GM19455 (cell line): ENCODE results near the gene CHST3.
"Not testable (repeated sequence)": the region's sequence is repeated elsewhere in the genome, so short reads cannot be mapped to it uniquely, and the experiment has no call there.

Experiments used
- ATAC-seq: cut with Tn5 transposase; IDR thresholded peaks from one replicate; pipeline ENCODE4 v1.9.1; 2021; ENCODE audit not compliant: unreplicated experiment

Gene CHST3

GRCh38 chr10:72027498-72027897 lies 63.3 kb downstream of the CHST3 start:
- ATAC-seq = no peak

GRCh38 chr10:72029414-72029813 lies 65.2 kb downstream of the CHST3 start:
- ATAC-seq = no peak

GRCh38 chr10:72030762-72031543 lies 66.8 kb downstream of the CHST3 start:
- no peak for ATAC-seq

DNA sequence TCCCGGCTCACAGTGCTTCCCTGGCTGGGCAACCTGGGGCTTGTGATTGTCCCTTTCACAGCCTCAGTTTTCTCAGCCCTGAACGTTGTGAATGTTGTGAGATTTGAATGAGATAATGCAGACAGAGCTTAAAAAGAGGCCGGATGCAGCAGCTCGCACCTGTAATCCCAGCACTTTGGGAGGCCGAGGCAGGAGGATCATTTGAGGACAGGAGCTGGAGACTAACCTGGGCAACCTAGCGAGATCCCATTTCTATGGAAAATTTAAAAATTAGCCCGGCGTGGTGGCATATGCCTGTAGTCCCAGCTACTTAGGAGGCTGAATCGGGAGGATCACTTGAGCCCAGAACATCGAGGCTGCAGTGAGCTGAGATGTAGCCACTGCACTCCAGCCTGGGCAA lies 67.5 kb downstream of the CHST3 start:
- ATAC-seq = no peak

GRCh38 chr10:72032409-72033162 lies 68.4 kb downstream of the CHST3 start:
- ATAC-seq = not testable (repeated sequence)

GRCh38 chr10:72034040-72034499 lies 69.9 kb downstream of the CHST3 start:
- no peak for ATAC-seq

- ATAC-seq = no peak
Measured at GRCh38 chr10:72034761-72035160, 70.6 kb downstream of the CHST3 start.

DNA sequence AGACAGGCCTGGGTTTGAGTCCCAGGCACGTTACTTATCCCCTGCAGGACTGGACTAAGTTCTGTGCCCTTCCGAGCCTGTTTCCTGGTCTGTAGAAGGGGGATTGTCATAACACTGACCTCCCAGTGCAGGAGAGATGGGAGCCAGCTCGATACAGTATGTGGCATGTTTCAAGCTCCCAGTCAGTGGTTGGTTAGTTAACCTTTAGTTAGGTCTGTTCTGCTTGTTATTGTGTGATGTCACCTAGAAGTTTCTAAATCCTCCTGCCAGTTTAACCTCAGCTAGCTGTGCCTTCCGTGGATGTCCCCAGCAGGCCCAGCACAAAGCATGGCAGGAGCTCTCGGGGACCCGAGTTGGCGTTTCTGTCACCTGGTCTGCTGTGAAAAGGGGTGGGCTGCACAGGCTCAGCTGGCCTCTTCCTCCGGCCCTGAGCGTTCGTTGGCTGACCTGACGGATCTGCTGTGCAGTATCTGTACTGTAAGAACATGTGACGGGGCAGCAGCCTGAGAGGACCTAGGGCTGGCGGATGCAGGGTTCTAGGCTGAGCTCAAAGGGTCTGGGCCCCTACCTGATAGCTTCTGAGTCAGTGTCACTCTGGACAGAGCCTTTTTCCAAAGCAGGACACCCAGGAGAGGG lies 71.2 kb downstream of the CHST3 start:
- no peak for ATAC-seq

DNA sequence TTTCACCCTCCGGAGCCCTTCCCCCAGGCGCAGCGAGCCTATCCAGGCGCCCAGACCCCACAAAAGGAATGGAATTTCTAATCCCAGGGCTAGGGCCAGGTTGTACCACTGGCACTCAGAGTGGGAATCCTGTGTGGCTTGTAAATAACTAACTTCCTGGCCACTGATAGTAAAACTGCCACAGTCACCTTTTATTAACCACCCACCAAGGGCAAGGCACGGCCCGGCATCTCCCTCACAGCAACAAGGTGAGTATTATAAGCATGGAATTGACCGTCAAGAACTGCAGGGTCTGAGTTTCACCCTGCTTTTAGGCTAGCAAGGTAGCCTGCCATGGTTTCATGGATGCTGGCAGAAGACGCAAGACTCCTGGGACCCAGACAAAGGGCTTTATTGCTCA lies 73.1 kb downstream of the CHST3 start:
- ATAC-seq = no peak

DNA sequence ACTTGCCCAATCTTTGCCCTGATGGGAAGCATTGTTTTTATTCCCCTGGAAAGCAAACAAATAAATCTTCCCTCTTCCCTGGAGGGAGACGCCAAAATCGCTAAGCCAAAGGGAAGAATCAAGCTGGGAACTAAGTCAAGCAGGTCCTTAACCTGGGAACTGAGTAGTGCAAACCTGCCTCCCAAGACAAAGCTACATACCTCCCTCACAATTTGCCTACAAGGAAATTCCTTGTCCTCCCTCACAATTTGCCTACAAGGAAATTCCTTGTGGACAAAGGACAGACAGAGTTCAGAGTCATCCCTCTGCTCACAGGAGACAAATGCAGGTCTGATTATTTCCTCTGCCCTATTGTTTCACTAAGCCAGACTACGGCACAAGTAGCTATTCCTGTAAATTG lies 73.6 kb downstream of the CHST3 start:
- ATAC-seq = no peak

- no peak for ATAC-seq
Measured at GRCh38 chr10:72038458-72039001, 74.3 kb downstream of the CHST3 start.

- ATAC-seq = no peak
Measured at GRCh38 chr10:72039377-72039776, 75.2 kb downstream of the CHST3 start.

GRCh38 chr10:72041491-72041890 lies 77.3 kb downstream of the CHST3 start:
- no peak for ATAC-seq

DNA sequence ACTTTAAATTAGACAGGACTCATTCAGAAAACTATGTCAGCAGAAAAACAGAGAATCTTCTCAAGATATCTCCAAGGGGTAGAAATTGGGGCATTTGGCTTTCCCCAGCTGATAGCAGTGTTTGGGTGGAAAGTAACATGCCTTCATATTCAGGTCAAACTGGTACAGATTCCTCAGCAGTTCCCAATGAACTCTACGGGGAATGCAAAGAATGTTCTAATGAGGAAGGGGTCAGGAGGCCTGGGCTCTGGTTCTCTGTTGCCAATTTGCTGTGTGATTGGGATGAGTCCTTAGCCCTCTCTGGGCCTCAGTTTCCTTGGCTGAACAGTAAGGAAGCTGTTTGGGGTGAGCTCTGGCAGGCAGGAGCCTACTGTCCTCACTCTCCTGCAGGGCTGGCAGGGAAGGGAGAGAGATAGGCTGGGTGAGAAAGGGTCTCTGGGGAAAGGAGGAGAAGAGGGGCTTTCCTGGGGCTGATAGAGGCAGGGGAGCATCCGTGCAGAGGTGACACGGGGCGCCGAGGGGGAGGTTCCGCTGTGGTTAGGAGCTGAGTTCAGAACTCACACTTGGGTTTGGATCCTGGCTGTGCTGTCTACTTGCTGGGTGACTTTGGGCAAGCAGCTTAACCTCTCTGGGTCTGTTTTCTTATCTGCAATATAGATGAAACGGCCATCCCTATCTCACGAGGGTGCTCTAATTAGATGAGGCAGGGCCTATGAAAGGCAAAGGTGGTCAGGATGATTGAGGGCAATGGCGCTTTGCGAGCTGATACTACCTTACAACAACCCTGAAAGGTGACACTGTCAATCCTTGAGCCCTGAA lies 79.0 kb downstream of the CHST3 start:
- no peak for ATAC-seq

- ATAC-seq = no peak
Measured at GRCh38 chr10:72044417-72045041, 80.3 kb downstream of the CHST3 start.

DNA sequence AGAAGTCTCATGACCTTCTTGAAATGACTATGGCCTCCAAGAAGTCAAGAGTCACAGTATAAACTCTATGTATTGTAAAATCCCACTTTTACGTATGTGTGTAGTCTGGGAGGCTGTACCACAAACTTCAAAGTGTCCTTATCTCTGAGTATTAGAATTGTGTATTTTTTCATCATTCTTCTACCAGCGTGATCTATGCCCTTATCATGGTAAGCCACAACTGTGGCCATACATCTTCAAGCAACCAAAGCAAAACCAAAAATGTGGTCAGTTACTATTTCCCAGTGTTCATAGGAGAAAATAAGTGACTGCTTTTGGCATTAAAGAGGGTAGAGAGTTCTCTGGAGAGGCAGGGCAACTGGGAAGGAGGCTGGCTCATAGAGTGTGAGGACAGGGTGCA lies 81.4 kb downstream of the CHST3 start:
- no peak for ATAC-seq

GRCh38 chr10:72048450-72049124 lies 84.4 kb downstream of the CHST3 start:
- no peak for ATAC-seq

DNA sequence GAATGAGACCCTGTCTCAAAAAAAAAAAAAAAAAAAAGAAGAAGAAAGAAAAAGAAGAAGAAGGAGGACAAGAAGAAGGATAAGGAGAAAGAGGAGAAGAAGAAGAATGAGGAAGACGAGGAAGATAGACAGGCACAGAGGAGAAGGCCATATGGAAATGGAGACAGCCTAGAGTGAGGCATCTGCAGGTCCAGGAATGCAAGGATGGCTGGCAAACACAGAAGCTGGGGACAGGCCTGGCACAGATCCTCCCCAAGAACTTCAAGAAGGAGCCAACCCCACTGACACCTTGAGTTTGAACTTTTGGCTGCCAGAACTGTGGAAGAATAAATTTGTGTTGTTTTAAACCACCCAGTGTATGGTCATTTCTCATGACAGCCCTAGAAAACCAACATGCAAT lies 85.3 kb downstream of the CHST3 start:
- ATAC-seq = no peak

GRCh38 chr10:72049969-72050781 lies 86.0 kb downstream of the CHST3 start:
- ATAC-seq = no peak
